CD4-positive, alpha-beta T cell treated with Interleukin-21 for 1 hour (primary cell): Measurements from ENCODE around the gene AHDC1.
"Not testable (repeated sequence)": the region's sequence is repeated elsewhere in the genome, so short reads cannot be mapped to it uniquely, and the experiment has no call there.

Experiments
- DNase-seq: peaks from one replicate; pipeline ENCODE4 v3.0.0-alpha.2; 2020

Gene AHDC1

GRCh38 chr1:27632387-27633297 is 28.7 kb upstream of the AHDC1 start:
- DNase-seq: peak; percentile 47

GRCh38 chr1:27630859-27631491 is 27.0 kb upstream of the AHDC1 start:
- DNase-seq: no peak

- no peak for DNase-seq
Measured at GRCh38 chr1:27628712-27629111, 24.8 kb upstream of the AHDC1 start.

DNA sequence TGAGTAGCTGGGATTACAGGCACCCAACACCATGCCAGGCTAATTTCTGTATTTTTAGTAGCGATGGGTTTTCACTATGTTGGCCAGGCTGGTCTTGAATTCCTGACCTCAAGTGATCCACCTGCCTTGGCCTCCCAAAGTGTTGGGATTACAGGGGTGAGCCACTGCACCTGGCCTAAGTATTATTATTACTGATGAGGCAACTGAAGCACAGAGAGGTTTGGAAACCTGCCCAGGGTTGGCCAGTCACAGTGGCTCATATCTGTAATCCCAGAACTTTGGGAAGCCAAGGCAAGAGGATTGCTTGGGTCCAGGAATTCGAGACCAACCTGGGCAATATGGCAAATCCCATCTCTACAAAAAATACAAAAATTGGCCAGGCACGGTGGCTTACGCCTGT is 23.8 kb upstream of the AHDC1 start:
- not testable (repeated sequence) for DNase-seq

DNA sequence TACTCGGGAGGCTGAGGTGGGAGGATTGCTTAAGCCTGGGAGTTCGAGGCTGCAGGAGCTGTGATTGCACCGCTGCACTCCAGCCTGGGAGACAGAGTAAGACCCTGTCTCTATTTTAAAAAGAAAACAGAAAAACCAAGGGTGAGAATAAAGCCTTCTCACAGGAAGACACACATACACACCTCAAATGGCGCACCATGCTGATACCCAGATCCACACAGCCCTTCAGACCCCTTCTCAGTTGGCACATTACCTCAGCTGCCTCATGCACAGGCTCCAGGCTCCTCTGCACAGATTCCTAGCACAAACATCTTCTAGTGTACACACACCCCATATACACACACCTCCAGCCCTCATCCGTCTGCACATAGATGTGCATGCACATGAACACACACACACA is 23.1 kb upstream of the AHDC1 start:
- DNase-seq: no peak

DNA sequence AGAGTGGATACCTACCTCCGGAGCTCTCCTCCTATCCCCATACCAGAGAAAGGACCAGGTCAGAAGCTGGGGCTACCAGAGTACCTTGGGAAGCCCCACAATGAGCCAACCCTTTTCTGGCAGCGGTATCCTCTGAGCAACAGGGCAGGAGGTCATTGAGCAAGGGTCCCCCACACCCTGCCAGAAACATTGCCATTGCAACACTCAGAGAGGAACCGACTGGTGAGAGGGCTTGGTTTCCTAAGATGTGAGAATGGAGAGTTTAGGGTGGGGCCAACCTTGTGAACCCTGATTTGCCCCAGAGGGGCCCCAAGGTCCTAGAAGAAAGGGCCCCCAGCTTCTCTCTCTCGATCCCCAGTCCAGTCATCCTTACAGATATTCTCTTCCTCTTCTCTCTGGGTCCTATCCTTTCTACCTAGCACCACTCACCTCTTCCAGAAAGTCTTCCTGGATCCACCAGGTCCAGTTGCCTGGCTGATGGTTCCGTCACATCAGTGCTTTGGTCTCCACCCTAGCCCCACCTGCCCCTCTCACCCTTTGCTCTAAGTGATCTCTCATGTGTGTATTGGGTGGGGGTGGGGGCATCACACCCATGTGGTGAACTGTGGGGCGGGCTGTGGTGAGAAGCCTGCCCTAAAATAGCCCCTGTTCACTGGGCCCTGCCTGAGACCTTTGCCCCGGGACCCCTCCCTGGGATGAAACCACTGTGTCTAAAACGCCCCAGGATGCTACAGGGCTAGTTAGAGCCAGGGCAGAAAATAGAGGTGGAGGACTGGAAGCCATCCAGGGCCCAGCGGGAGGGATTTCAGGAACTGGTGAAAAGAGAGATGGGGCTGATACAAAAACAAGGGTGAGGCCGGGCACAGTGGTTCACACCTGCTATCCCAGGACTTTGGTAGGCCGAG is 22.3 kb upstream of the AHDC1 start:
- no peak for DNase-seq

GRCh38 chr1:27624467-27625178 is 20.7 kb upstream of the AHDC1 start:
- DNase-seq: no peak

DNA sequence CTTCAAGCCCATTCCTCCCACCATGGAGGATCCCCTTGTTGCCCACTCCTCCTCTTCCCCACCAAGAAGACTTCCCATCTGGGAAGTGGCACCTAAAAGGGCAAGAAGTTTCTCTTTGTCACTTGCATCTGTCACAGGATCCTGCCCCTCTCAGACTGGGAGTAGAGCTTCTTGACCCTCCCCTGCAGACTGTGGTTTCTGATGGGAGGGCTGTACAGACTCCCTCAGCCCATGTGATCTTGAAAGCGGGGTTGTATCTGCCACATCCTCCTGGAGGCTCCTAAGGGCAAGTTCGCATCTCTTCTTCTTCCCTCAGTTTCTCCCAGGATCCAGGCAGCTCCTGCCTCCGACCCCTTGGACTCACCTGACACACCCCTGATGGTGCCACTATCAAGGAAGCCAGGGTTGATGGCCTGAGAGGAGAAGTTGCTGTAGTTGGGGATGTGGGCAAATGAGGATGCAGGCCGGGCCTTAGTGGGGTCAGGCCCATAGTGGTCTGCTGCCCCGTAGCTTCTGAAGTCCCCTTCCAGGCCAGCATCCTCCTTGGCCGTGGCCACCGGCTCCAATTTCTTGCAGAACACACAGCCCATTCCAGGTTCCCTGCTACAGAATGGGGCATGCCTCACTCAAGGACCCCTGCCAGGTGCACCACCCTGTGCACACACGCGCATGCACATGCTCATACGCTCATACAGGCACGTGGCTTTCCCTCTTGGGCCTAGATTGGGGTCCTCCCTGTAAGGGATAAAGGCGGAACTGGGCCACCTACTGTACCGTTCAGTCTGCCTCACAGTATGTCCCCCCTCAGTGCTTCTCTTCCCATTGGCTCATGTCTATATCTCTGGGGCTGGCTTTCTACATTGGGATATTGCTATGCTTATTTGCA is 19.6 kb upstream of the AHDC1 start:
- no peak for DNase-seq

- no peak for DNase-seq
Measured at GRCh38 chr1:27622828-27623227, 18.9 kb upstream of the AHDC1 start.

- DNase-seq: no peak
Measured at GRCh38 chr1:27621051-27621920, 17.3 kb upstream of the AHDC1 start.

DNA sequence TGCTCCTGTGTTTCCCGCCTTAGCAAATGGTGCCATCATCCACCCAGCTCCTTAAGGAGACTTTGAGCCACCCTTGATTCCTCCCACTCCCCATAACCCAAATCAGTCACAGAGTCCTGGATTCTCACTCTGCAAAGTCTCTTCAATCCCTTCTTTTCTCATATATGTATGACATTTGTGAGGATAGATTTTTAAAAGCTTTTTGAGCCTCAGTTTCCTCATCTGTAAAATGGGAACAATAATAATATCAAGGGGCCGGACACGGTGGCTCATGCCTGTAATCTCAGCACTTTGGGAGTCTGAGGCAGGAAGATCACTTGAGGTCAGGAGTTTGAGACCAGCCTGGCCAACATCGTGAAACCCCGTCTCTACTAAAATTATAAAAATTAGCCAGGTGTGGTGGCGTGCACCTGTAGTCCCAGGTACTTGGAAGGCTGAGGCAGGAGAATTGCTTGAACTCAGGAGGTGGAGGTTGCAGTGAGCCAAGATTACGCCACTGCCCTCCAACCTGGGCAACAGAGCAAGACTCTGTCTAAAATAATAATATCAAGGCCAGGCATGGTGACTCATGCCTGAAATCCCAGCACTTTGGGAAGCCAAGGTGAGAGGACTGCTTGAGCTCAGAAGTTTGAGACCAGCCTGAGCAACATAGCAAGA is 16.0 kb upstream of the AHDC1 start:
- DNase-seq: not testable (repeated sequence)

DNA sequence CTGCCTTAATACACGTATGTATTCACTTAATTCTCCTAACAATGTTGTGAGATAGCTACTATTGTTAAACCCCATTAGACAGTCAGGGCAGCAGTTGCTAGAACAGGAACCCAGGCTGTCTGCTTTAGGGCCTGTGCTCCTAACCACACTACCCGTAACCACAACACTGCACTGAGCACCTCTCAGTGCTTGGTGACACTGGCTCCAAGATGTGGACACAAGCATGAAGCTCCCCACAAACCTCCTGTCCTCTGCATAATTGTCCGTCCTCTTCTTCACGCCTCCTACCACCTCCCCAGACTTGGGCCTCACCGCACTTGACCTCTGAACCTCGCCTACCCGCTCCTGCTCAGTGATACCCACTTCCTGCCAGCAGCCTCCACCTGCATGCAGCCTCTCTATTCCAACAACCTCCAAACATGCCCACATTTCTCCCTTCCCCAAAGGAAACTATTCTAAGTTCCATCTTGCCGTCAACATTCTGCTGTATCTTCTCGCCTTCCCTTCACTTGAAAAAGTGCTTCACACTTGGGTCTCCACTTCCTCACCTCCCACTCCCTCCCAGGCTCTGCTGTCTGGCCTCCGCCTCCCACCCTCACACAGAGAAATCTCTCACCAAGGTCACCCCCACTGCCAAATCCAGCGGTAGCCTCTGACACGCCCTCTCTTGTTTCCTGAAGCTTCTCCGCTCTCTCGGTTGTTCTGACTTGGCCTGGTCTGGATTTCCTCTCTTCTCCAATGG is 14.6 kb upstream of the AHDC1 start:
- peak; percentile 70 for DNase-seq

- DNase-seq: no peak
Measured at GRCh38 chr1:27617420-27617819, 13.5 kb upstream of the AHDC1 start.

GRCh38 chr1:27616441-27616840 is 12.5 kb upstream of the AHDC1 start:
- no peak for DNase-seq

DNA sequence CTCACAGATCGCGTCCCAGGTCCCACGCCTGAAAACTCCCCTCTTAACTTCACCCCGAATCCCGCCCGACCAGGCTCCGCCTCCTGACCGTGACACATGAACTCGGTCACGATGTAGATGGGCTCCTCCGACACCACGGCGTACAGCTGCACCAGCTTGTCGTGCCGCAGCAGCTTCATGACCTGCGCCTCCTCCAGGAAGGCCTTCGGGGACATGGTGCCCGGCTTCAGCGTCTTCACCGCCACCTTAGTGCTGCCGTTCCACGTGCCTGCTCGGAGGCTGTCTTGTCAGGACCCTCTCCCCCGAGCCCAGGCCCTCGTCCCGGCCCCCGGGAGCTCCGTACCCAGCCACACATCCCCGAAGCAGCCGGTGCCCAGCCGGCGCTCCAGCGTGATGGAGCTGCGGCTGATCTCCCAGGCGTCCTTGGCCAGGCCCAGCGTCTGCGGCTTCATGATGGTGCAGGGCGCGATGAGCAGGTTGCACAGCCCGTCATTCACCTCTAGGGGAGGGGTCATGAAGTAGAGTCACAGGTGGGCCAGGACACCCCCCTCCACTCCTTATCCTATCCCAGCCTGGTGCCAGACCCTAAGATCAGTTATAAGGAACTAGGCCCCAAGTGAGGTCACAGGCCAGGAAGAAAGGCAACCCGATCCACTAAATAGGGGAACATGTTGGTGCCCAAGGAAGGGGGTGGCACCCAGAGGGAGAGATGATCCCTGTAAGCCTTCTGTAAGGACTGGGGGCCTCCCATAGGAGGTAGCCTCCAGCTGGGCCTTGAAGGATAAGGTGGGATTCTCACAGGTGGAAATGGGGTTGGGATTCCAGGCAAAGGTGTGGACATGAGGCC is 11.6 kb upstream of the AHDC1 start:
- DNase-seq: no peak

- no peak for DNase-seq
Measured at GRCh38 chr1:27614625-27615344, 10.8 kb upstream of the AHDC1 start.

DNA sequence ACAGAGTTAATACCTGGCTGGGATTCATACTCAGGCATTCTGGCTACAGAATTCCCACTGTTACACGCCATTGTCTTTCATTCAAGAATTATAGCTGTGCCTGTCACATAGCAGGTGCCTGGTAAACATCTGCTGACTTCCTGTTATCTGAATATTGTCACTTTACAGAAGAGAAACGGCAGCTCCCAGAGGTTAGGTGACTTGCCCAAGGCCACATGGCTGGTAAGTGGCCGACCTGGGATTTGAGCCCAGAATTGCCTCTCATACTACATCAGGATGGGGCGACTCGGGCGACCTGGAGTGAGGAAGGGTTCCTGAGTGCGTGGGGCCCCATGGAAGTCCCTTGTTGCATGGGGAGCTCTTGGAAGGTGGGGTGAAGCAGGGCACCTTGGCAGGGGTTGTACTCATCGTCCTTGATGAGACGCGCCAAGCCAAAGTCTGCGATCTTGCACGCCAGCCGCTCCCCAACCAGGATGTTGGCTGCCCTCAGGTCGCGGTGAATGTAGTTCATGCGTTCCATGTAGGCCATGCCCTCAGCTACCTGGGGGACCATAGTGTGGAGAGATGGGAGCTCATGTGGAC is 10.2 kb upstream of the AHDC1 start:
- no peak for DNase-seq
